ENCODE measurements around the gene ZFHX2.

The ZFHX2 gene

GRCh38 chr14:23559010-23559925, 7.7 kb upstream of the ZFHX2 start:
- DNase-seq, result peak; percentile 61

GRCh38 chr14:23558346-23559009, 6.9 kb upstream of the ZFHX2 start:
- no peak for DNase-seq

GRCh38 chr14:23557946-23558345, 6.4 kb upstream of the ZFHX2 start:
- no peak for DNase-seq

- DNase-seq, result no peak
Measured at GRCh38 chr14:23557521-23557920, 6.0 kb upstream of the ZFHX2 start.

- no peak for DNase-seq
Measured at GRCh38 chr14:23556700-23557440, 5.3 kb upstream of the ZFHX2 start.

- DNase-seq, result peak; percentile 89
Measured at GRCh38 chr14:23555882-23556699, 4.5 kb upstream of the ZFHX2 start, which contains the start of gene THTPA. Gene THTPA, plus strand, starts transcription at chr14:23556271. Its CDS starts 487 bp downstream, at chr14:23556758.

GRCh38 chr14:23555533-23555881, 3.9 kb upstream of the ZFHX2 start:
- DNase-seq, result no peak

GRCh38 chr14:23550812-23551265, 726 bp downstream of the ZFHX2 start:
- no peak for DNase-seq

- DNase-seq, result no peak
Measured at GRCh38 chr14:23550131-23550811, 1.3 kb downstream of the ZFHX2 start.

GRCh38 chr14:23548351-23549318, 2.9 kb downstream of the ZFHX2 start:
- no peak for DNase-seq

GRCh38 chr14:23547924-23548323, 3.6 kb downstream of the ZFHX2 start:
- DNase-seq, result no peak

- no peak for DNase-seq
Measured at GRCh38 chr14:23546450-23547035, 5.0 kb downstream of the ZFHX2 start.

GRCh38 chr14:23545740-23546365, 5.7 kb downstream of the ZFHX2 start:
- no peak for DNase-seq

- DNase-seq, result no peak
Measured at GRCh38 chr14:23544511-23545447, 6.8 kb downstream of the ZFHX2 start.

- no peak for DNase-seq
Measured at GRCh38 chr14:23543403-23543802, 8.2 kb downstream of the ZFHX2 start.

GRCh38 chr14:23542261-23542660, 9.3 kb downstream of the ZFHX2 start:
- DNase-seq, result no peak

GRCh38 chr14:23540141-23540469, 11.5 kb downstream of the ZFHX2 start:
- DNase-seq, result no peak

- DNase-seq, result no peak
Measured at GRCh38 chr14:23539248-23540140, 12.1 kb downstream of the ZFHX2 start.
